Inflammatory macrophage treated with lipopolysaccharide for 1 hour (primary cell): ENCODE results near the gene MACROD2.
A peak's percentile ranks its signal among the peaks of the same experiment; 100 is the strongest.
"Not testable (repeated sequence)": the region's sequence is repeated elsewhere in the genome, so short reads cannot be mapped to it uniquely, and the experiment has no call there.

ENCODE experiments used
- DNase-seq, 2 donors: peaks; one replicate each; pipeline ENCODE4 v3.0.0-alpha.2; 2020 to 2022

Gene MACROD2

GRCh38 chr20:13995086-13995665 is at the start of gene MACROD2:
Gene MACROD2 (plus strand): TSS chr20:13995516.
- peak; percentile 60 to 83 for DNase-seq

GRCh38 chr20:13947719-13948118 is 47.6 kb upstream of the MACROD2 start:
- DNase-seq: no peak

GRCh38 chr20:13953227-13953626 is 42.1 kb upstream of the MACROD2 start:
- no peak for DNase-seq

- DNase-seq: no peak
Measured at GRCh38 chr20:13960119-13960518, 35.2 kb upstream of the MACROD2 start.

- DNase-seq: no peak
Measured at GRCh38 chr20:13960525-13960924, 34.8 kb upstream of the MACROD2 start.

GRCh38 chr20:13984211-13984610 is 11.1 kb upstream of the MACROD2 start:
- no peak for DNase-seq

- DNase-seq: no peak
Measured at GRCh38 chr20:13990465-13990864, 4.9 kb upstream of the MACROD2 start, which contains the start of gene SEL1L2. Gene SEL1L2 (minus strand): TSS chr20:13990614. CDS start chr20:13990534, 80 bp downstream.

- no peak for DNase-seq
Measured at GRCh38 chr20:13991311-13991710, 4.0 kb upstream of the MACROD2 start.

GRCh38 chr20:13991955-13992354 is 3.4 kb upstream of the MACROD2 start:
- DNase-seq: not testable (repeated sequence)

GRCh38 chr20:13995841-13996240 is 525 bp downstream of the MACROD2 start:
- no peak for DNase-seq

GRCh38 chr20:13996265-13996664 is 949 bp downstream of the MACROD2 start:
- DNase-seq: no peak

GRCh38 chr20:14000917-14001316 is 5.6 kb downstream of the MACROD2 start:
- no peak for DNase-seq

- DNase-seq: no peak
Measured at GRCh38 chr20:14005996-14006395, 10.7 kb downstream of the MACROD2 start.

GRCh38 chr20:14009208-14009607 is 13.9 kb downstream of the MACROD2 start:
- no peak for DNase-seq

GRCh38 chr20:14012671-14013070 is 17.4 kb downstream of the MACROD2 start:
- no peak for DNase-seq

- DNase-seq: no peak
Measured at GRCh38 chr20:14030991-14031390, 35.7 kb downstream of the MACROD2 start.

- DNase-seq: no peak
Measured at GRCh38 chr20:14033310-14033709, 38.0 kb downstream of the MACROD2 start.

- no peak for DNase-seq
Measured at GRCh38 chr20:14036567-14036966, 41.3 kb downstream of the MACROD2 start.

GRCh38 chr20:14044712-14045276 is 49.5 kb downstream of the MACROD2 start:
- not testable (repeated sequence) for DNase-seq

GRCh38 chr20:14046534-14046933 is 51.2 kb downstream of the MACROD2 start:
- DNase-seq: no peak

GRCh38 chr20:14049111-14049510 is 53.8 kb downstream of the MACROD2 start:
- no peak for DNase-seq

GRCh38 chr20:14051454-14051853 is 56.1 kb downstream of the MACROD2 start:
- no peak for DNase-seq

GRCh38 chr20:14055127-14055742 is 59.9 kb downstream of the MACROD2 start:
- peak; percentile 25 to 75 for DNase-seq

GRCh38 chr20:14062171-14062570 is 66.9 kb downstream of the MACROD2 start:
- no peak for DNase-seq
